DMS53 treated with DMSO at 0.1 percent for 48 hours (cell line): ENCODE data around the gene IGFL1.
"Not testable (repeated sequence)": the region's sequence is repeated elsewhere in the genome, so short reads cannot be mapped to it uniquely, and the experiment has no call there.

Source experiments
- DNase-seq: peaks from one replicate; lab custom pipeline; 2025; ENCODE audit not compliant: unreplicated experiment; lab: John Stamatoyannopoulos, UW

The IGFL1 gene

DNA sequence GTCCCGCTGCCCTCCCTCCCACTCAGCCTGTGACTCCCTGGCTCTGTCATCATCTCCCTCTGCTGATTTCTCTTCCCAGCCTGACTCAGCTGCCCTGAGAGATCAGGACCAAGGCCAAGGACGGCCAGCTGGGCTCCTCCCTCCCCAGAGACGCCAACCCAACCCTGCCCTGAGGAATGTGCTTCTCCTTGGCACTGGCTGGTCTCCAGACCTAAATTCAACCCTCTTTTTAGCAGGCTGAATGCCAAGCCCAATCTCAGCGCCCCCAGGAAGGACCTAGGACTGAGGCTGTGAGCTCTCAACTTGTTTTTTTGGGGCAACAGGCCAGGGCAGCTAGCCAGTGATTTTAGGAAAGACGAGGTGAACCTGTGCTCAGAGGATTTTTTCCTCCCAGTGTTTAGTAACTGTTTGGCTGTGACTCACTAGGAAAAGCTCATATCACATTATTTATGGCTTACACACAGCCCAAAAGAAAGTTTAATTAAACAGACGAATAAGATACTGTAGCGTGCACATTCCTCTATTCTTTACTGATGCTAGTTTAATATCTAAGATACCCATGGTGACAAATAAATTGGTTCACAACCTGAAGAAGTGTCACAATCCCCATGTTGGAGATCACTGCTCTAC lies 7.4 kb upstream of the IGFL1 start:
- DNase-seq, result no peak

DNA sequence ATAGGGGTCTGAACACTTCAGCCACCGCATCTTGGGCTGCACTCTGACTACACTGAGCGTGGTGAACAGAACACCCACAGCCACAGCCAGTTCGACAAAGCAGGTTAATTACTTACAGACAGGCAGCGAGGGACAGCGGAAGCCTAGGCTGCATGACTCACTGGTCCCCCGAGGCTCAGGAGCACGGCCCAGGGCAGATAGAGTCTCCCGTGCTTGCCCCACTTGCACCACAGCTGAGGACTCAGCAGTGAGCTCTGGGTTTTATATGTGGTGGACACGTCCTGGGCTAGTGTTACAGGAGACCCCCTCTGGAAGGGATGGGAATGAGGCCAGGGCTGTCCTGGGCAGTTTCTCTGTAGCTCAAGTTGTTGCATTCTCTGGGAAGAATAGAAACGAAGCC lies 5.8 kb upstream of the IGFL1 start:
- DNase-seq, result not testable (repeated sequence)

DNA sequence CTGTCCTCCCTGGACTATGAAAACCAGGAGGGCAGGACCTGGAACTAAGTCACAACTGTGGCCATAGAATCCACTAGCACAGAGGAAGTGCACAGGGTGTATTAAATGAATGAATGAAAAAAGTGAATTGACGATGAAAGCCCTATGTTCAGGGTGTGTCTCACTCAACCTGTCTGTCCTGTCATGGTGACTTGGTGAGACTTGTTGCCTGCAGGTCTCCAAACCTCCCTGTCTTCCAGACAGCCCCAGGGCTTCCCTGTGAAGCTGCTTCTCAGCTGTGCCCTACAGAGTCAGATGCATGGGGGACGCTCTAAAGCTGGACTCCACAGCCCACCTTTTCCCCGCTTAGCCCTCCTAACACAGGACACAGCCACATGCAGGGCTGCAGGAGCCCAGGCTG lies 4.8 kb upstream of the IGFL1 start:
- no peak for DNase-seq

DNA sequence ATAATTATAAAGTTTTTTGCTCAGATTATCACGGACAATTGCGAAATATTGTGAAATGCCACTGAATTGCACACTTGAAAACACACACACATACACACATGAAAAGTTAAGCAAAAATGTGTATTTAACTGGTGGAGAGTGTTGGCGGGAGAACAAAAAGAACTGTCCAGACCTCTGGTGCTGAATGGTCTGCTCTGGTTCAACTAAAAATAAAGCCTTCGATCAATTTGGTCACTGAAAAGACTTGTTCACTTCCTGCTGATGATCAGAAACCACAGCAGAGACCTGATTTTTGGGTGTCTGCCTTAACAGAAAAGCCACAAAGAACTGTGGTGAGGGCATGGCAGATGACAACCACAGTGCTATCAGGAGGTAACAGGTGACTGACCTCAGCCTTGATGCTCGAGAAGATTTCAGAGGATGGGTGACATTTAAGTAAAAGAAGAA lies 4.0 kb upstream of the IGFL1 start:
- DNase-seq, result no peak

DNA sequence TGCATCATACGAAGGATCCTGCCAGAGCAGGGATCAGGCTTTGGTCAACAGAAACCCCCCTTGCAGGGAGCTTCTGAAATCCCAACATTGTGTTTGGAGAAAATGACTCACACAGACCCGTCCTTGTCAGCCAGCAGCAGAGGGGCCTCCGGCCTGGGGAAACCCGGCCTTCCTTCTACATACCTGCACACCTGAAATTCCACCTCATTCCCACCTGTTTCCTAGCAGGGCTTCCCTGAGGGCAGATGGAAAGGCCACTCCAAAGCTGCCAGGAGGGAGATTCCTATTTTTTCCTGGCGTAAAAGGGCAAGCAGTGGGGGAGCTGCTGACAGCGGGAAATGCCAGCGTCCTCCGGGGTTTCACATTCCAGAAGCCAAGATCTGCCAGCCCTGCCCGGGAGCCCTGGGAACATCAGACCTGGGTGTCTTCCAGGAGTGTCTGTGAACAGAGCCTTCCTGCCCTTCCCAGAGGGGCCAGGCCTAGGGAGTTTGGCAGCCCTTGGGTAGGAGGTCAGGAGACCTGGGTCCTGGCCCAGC lies 3.0 kb upstream of the IGFL1 start:
- no peak for DNase-seq

DNA sequence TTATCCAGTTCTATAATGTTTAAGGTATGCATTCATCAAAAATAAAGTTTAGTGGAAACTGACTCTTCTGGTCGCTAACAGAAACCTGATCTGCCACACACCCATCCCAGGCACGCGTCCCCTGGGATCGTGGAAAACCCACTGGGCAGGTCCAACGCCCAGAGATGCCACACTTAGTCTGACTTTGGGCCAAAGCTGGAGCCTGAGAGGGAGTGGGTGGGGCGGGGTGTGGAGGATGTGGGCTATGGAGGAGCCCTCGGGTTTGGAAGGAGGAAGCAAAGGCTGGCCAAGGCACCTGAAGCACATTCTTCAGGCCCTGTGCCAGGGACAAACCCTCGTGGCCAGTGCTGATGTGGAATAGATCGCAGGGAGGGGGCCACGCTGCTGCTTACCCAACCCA lies 2.5 kb downstream of the IGFL1 start:
- no peak for DNase-seq

DNA sequence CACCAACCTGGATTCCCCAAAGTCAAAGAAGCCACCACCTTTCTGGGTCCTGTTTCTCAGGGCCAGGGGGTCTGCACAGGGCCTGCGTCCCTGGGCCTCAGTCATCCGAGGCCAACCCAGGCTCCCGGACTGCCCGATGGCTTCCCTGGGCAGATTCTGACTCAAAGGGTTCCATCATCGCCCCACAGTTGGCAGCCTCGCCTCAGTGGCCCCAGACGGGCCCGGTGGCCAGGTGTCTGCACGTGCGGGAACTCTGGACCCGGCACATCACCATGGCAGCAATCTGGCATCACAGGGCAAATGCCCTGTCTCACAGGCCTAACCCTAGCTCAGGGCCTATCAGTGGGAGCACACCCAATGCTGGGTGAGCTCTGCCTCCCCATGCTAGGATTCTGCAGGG lies 2.9 kb downstream of the IGFL1 start:
- DNase-seq, result no peak

DNA sequence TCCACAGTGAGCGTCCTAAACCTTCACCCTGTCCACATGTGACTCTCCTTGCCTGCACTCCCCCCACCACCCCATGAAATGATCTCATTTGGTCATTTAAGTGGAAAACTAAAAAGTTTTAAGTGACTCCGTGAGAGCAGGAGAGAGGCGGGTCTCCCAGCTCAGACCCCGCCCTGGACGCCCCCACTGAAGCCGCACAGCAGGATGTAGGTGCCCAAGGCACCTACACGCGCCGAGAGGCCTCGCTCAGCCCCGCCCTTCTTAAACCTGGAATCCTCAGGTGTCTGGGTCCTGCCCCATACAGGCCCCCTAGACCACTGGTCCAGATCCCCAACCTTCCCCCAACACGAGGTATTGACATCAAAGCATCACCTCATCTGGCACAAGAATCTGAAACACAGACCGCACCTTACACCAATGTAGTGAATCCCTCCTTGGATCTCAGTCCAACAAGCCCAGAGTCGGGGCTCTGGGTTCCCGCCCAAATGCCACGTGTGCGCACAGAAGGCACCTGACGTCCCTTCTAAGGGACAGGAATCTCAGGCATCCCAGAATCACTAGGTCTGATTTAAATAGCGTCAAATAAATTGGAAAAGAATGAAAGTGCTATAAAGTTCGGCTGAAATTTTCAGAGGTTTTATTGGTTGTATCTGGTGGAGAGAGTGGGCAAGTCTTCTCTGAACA lies 3.5 kb downstream of the IGFL1 start:
- no peak for DNase-seq

DNA sequence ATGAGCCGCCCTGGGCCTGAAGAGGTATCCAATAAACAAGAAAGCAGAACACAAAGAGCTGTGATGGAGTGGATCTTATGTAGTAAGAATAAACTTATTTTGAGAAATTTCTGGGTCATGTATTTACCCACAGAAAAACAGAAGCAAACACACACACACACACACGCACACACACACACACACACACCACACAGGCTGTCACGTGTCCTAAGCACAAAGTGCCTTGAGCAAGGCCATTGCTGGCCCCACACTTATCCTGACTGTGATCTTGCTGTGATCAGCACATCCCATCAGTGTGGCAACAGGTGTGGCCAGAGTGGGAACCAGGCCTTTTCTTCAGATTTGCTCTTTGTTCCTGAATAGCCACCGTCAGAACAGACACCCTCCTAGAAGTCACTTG lies 4.3 kb downstream of the IGFL1 start:
- not testable (repeated sequence) for DNase-seq

DNA sequence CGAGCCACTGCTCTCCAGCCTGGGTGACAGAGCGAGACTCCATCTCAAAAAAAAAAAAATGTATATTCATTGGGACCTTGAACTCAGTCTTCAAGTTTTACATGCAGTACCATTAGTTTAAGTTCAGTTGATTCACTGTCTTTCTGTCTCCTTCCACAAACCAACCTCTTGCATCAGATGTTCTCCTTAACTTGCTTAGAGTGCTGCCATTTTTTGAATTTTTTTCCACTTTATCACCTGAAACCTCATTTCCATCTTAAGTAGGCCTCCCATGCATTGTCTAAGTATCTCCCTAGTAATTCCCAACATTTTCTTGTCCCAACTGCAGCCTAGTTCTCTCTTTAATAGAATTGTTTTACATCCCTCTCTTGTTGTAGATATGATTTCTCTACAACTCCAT lies 8.6 kb downstream of the IGFL1 start:
- DNase-seq, result not testable (repeated sequence)

DNA sequence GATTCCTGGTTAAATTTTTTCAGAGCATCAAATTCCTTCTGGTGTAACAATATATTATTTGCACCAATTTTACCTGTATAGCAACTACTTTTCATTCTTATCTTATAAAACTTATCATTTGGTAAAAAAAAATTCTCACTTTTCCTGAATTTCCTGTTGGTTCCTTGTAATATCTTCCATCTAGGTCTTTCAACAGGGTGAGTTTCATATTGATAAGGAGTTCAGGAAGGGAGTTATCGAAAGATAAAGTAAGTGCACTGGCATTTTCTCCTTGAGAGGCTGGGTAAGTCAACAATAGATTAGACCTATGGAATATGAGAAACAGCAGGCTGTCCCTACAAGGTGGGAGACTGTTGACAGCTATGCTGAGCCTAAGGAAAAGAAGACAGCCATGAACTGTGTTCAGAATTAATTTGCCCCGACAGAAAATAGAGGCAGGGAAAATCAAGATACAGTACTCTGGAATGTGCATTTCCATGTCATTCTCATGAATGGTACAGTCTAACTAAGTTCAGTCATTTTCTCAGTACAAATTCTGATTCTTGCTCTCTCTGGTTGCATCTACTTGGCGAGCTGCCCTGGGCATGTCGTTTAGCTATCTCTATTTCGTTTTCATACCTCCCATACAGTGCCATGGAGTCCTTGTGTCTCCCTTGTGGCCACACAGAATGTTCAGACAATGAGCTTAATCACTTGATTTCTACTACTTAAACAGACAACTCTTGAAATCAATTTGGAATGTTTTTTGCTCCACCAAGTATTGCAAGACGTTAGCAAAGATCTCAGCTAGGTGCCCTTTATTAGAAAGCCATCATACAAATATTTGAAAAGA lies 9.9 kb downstream of the IGFL1 start:
- DNase-seq, result no peak

DNA sequence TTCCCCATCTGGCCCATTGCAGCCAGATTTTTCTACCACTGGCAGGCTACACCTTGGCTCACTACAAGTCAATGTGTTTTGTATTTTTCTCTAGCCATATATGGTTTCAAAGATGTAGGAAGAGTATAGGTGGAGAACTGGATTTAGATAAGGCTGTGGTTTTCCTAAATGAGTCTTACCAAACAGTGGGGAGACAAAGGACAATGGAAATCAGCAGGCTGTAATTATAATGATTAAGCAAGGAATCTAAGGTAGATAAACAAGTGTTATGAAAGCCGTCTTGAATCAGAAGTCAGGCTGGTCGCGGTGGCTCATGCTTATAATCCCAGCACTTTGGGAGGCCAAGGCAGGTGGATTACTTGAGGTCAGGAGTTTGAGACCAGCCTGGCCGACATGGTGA lies 11.2 kb downstream of the IGFL1 start:
- no peak for DNase-seq

DNA sequence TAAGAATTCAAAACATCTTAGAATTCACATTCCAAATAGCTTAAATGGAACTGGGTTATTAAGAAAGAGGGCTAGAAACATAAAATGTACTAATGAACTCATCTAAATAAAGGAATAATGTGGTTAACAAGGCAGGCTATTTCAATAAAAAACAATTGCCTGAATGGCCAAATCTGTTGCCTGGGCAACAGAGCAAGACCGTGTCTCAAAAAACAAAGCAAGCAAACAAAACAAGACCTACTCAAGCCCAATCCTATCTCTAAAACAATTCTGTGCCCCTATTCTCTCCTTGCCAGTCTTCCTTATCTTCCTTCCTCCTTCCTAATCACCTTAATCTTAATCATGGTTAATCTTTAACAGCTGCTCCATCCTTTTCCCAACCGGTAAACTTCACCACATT lies 12.1 kb downstream of the IGFL1 start:
- no peak for DNase-seq

DNA sequence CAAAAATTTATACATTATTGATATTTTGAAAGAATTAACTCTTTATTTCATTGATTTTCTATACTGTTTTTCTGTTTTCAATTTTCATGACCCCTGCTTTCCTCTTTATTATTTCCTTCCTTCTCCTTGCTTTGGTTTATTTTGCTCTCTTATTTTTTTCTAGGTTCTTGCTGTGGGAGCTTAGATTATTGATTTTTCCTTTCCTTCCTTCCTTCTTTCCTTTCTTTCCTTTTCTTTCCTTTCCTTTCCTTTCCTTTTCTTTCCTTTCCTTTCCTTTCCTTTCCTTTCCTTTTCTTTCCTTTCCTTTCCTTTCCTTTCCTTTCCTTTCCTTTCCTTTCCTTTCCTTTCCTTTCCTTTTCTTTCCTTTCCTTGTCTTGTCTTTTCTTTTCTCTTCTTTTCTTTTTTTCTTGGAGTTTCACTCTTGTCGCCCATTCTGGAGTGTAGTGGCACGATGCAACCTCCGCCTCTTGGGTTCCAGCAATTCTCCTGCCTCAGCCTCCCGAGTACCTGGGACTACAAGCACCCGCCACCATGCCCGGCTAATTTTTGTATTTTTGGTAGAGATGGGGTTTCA lies 13.6 kb downstream of the IGFL1 start:
- not testable (repeated sequence) for DNase-seq

DNA sequence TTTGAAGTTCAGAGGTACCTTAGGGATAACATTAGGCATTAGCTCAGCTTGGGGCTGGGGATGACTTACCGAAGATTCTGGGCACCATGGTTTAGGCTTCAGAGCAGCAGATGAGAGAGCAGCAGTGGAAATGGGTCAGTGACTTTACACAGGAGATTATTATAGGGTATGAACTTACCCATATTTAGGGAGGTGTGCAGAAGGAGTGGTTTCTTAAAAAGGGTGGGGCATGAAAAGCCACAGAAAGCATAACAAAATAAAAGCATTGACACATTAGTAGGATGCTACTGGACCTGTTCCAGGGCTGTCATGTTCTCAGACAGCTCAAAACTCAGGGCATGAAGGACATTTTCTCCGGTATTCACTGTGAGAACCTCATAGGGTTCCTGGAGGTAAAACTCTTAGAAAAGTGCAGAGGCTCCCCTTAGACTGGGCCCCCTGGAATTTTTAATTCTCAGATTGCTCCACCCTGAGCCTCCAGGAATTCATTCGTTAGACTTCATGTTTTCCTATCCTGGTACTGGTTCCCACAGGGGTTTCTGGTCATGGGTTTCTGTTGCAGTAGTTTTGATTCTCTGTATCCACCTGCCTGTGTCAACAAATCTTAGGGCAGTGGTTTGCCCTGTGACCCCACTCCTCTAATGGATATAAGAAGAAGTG lies 20.7 kb downstream of the IGFL1 start:
- no peak for DNase-seq

DNA sequence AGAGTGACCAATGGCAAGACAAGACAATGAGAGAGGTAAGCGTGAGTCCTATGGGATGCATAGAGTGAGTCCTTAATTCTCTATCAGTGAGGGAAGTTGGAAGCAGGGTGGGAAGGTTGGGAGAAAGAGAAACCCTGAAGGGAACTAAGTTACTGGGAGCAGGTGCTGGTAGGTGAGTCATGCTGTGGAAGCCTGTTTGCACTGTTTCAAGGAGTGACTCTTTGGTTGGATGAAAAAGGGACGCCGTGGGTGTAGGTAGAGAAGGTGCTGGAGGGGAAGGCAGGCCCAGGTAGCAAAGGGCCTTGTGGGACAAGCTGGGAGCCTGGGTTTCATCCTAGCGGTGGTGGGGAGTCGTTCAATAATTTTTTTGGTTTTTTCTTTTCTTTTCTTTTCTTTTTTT lies 21.9 kb downstream of the IGFL1 start:
- peak; percentile 70 for DNase-seq

DNA sequence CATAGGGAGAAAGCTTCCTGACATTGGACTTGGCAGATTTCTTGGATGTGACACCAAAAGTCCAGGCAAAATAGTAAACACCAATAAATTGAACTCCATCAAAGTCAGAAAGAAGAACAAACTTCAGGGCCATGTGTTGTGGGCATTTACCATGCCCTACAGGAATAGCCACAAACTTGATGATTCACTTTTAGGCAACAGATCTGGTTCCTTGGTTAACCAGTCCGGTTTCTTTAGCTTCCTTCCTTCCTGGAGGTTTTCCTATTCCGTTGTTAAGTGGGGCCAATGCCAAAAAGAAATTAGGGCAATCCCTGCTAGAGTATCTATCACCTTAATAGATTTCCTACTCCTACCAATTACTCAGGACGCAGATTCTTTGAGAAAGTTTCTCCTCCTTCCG lies 25.2 kb downstream of the IGFL1 start:
- DNase-seq, result no peak

DNA sequence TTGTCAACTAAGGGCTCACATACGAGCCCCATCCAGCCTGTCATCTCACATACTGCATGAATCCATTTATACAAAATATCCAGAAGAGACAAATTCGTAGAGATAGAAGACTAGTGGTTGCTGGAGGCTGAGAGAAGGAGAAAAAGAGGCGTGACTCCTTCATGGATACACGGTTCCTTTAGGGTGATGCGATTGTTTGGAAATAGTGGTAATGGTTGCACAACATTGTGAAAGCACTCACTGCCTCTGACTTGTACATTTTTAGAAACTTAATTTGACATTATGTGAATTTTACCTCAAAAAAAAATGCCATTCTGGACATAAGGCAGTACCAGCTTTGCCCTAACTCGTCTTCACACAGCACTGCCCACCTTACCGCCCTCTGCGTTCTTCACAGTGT lies 27.3 kb downstream of the IGFL1 start:
- DNase-seq, result no peak

DNA sequence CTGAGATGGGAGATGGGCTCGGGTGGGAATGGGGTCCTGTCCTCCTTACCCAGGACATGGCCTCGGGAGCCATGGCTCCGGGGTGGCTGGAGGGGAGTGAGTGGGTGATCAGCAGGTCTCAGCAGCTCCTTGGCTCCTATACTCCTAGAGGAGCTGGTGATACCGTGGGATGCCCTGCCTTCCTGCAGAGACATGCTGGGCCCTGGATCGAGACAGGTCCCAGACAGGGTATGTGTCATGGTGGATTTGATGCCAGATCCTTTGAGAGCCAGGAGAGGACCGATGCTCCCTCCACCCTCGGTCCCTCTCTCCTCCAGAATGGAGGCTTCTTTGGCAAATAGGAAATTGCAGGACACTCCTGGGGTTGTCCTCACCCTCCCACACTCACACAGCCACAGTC lies 32.0 kb downstream of the IGFL1 start:
- not testable (repeated sequence) for DNase-seq

DNA sequence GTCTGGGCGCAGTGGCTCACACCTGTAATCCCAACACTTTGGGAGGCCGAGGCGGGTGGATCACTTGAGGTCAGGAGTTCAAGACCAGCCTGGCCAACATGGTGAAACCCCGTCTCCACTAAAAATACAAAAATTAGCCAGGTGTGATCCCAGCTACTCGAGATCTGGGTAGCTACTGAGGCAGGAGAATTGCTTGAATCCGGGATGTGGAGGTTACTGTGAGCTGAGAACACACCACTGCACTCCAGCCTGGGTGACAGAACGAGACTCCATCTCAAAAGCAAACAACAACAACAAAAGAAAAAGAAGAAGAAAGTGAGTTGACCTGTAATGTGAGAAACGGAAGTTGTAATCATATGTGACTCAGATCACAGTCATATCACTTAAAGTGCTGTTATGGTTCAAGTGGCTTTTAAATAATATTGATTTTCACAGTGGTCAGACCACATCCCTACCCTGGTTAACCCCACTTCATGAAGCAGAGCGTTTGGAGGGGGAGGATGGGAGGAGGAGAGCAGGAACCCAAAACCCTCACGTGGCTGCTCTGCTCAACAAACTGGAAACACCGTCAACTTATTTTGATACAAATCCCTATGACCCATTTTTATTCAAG lies 33.2 kb downstream of the IGFL1 start:
- peak; percentile 89 for DNase-seq

DNA sequence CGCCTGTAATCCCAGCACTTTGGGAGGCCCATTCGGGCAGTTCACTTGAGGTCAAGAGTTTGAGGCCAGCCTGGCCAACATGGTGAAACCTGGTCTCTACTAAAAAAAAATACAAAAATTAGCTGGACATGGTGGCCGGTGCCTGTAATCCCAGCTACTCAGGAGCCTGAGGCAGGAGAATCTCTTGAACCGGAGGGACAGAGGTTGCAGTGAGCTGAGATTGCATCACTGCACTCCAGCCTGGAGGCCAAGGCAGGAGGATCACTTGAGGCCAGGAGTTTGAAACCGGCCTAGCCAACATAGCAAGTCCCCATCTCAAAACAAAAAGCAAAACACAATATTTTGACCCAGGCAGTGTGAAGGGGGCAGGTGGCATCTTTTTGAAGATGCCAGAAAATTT lies 35.3 kb downstream of the IGFL1 start:
- not testable (repeated sequence) for DNase-seq
